Fibroblast of peridontal ligament (primary cell): ENCODE results near the gene IFT57.
"Not testable (repeated sequence)": the region's sequence is repeated elsewhere in the genome, so short reads cannot be mapped to it uniquely, and the experiment has no call there.

ENCODE experiments used
- DNase-seq: peaks from one replicate; pipeline ENCODE4 v3.0.0-alpha.2; 2010; ENCODE audit errors: extremely low read depth

The IFT57 gene

DNA sequence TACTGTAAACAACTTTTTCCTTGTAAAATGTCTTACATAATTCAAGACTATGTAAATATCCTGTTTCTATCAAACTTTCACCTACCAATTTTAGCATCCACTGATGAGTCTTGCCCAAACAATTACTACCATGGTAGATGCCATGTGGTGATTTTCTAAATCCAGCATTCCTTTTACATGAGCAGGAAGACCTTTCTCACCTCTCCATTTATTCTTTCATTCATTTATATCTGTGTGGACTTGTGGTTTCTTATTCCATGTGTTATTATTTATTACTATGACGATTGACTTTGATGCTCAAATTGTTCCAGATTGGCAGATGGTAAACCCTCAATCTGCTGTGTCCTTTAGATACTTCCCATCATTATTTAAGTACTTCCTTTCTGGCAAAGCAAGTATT lies 62.4 kb downstream of the IFT57 start:
- DNase-seq: peak; percentile 61

DNA sequence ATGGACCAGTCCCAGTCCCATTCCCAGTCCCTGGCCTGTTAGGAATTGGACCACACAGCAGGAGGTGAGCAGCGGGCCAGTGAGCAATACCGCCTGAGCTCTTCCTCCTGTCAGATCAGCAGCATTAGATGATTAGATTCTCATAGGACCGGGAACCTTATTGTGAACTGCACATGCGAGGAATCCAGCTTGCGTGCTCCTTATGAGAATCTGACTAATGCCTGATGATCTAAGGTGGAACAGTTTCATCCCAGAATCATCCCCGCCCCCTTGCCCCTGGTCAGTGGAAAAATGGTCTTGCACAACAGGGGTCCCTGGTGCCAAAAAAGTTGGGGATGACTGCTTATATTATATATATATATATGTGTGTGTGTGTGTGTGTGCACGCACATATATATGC lies 63.1 kb downstream of the IFT57 start:
- no peak for DNase-seq

DNA sequence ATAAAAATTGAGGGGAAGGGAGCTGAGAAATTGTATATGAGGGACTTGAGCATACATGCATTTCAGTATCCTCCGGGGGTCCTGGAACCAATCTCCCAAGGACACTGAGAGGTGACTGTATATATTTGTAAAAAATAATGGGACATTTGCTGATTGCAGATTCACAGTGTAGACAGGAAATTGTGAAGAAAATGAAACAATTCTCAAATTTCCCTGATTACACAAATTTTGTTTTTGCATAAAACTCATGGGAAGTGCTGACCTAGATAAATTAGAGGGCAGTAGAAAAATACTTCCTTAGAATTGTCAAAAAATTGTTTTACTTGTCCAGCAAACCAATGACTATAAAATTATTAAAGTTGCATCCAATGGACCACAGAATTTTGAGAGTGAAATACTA lies 64.0 kb downstream of the IFT57 start:
- no peak for DNase-seq

DNA sequence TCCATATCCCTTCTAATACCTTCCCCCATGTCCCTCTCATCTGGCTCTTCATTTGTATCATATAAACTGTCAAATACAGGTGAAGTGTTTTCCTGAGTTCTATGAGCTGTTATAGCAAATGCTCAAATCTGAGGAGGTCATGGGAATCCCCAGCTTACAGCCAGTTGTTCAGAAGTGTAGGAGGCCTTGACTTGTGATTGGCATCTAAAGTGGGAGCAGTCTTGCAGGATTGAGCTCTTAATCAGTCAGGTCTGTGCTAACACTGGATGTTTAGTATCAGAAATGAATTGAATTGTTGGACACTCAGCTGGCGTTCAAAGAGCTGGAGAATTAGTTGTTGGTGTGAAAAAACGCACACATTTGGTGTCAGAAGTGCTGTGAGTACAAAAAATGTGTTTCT lies 65.0 kb downstream of the IFT57 start:
- no peak for DNase-seq

DNA sequence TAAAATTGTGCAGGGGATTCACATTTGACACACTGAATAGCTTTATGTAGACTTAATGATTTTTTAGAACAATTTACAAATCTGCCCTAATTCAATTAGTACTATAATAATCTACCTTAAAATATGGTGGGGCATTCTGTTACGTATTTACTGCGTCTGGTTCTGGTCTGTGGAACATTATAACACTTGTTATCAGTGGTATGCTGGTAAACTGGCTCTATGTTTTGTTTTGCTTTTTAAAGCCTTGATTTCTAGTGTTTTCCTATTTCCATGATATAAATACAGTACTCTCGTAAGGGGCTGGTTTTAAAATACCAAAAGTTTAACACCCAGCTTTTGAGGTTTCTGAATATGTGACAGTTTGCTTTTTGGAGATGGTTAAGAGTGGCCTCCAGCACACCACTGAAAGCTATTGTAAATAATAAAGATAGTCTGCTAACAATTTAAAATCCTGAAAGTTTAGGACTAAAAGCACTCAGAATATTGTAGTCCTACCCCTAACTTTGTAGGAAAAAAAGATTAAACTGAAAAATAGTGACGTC lies 65.8 kb downstream of the IFT57 start:
- DNase-seq: no peak

DNA sequence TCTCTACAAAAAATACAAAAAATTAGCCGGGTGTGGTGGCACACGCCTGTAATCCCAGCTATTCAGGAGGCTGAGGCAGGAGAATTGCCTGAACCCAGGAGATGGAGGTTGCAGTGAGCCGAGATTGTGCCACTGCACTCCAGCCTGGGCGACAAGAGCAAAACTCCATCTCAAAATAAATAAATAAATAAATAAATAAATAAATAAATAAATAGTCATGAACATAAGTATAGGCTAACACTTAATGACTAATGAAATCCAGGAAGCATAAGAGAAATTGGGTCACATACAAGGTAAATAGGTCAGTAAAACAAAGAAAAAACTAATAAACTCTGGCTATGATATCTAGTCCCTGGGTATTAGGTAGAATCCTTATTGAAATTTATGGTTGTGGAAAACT lies 66.6 kb downstream of the IFT57 start:
- not testable (repeated sequence) for DNase-seq

DNA sequence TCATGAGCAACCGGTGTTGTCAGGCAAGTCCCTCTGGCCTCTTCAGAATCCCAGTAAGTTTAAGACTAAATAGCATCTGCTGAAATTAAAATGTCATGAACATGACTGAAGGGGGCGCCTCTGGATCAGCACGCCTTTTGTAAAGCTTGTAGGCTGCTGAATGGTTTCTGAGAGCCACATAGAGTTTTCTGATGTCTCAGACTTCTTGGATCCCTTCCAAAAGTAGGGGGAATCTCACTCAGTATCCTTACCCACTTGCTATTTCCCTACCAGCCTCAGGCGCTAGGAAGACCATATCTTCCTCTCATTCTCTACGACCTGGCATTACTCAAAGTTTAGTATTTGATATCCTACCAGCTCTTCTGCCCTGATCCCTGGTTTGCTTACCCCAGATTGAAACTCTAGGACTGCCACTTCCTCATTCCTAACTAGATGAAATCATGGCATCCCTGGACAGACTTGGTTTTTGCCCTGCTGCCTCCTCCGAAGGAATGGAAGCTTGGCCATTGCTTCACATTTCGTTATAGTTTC lies 68.7 kb downstream of the IFT57 start:
- DNase-seq: peak; percentile 72

DNA sequence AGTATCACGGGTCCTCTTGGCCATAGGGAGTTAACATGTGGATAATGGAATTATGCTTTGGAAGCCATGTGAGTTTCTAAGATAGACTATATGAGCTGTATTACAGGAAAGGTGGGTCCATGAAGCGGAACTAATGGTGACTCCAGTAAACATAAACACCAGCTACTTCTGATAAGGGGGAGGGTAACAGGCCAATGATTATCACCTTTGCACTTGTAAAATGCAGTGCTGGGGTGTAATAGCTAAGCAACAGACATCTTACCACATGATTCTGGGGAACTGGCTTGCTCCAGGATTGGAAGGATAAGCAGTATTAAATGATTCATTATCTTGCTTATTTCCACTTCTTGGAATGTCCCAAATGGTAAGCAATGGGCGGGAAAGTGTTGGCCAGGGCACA lies 70.0 kb downstream of the IFT57 start:
- no peak for DNase-seq

DNA sequence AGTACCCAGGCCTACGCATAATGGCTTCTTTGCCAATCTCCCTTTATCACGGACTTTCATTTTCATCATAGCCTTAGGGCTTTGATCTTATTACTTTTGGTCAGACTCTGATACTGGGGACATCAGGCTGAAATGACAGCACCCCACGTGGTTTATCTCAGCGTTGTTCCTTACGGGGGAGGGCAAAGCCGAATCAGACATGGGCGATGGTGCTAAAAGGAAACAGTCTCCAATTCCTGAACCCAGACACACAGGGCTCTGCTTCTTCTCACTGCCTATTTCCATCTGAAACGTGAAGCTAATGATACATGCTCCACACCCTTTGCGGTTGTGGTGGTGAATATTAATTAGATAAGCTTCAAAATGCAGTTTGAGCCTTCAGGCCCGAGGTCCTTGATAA lies 72.0 kb downstream of the IFT57 start:
- DNase-seq: no peak

DNA sequence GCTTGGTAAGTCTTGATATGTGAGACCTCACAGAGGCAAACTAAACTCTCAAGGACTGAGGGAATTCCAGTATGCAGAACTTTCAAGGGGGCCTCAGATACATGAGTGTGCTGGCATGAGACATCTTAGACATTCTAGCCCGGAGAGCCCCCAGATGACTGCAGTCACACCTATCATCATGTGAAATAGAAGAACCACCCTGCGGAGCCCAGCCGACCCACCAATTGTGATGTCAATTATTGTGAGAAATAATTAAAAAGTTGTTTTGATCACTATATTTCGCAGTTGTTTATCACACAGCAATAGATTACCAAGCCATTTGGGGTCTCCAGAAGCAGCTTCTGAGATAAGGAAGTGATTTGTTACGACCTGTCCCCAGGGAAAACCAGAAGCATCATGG lies 76.1 kb downstream of the IFT57 start:
- no peak for DNase-seq

DNA sequence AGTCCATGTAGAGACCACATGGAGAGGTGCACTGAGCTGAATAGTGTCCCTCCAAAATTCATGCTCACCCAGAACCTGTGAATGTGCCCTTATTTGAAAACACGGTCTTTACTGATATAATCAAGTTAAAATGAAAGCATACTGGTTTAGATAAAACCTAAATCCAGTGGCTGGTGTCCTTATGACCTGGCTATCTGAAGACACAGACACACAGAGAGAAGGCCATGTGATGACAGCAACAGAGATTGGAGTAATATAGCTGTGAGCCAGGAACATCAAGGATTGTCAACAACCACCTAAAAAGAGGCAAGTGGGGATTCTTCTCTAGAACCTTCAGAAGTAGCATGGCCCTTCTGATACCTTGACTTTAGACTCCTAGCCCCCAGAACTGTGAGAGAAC lies 76.6 kb downstream of the IFT57 start:
- DNase-seq: no peak

DNA sequence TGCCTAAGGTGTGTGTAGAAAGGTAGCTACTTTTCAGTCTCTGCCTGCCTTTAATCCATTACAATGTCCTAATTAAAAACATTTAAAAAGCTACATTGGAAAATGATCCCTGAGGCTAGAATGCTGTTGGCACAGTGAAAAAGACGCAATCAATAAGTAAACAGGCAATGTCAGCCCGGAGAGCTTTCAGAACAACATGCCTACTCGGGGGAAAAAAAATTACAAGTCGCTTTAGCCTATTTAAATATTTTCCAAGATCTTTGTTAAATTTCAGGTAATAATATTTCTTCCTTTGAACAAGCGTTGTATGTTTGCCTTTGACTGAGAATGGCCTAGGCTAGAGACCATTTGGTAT lies 84.8 kb downstream of the IFT57 start:
- no peak for DNase-seq

DNA sequence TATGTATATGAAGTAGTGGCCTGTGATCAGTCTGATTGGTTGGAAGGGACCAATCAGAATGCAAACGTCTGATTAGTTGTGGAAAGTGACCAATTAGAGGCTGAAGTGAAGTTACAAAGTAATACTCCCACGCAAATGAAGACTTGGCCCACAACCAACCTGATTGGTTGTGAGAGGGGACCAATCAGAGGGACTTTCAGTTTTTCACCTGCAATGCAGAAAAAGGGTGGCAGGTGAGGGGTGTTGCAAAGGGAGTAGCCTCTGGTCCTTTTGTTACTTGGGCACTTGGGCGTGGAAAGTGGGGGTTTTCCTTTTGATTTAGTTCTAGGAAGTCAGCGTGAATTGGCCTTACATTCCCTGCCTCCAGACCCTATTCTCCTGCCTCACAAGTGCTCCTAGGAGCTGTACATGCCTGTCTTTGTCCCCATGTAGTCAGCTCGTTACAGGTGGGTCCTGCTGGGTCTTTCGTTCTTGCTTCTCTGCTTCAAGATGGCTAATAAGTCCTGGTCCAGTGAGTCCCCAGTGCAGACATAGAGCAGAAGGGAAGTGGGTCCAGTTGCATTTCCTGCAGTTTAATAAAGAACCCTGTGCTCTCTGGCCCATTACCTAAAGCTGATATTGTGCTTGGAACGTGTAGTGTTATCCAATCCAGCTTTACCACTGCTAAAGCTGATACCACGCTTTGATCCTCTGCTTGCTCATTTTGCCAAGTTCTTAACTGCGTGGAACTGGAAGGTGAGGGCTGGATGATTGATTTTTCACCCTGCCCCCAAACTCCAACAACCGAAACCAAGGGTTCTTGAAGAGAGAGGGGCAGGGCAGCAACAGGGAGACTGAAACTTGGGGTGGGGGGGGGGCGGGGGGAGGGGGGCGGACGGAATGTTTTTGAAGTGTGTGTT lies 85.4 kb downstream of the IFT57 start:
- no peak for DNase-seq

DNA sequence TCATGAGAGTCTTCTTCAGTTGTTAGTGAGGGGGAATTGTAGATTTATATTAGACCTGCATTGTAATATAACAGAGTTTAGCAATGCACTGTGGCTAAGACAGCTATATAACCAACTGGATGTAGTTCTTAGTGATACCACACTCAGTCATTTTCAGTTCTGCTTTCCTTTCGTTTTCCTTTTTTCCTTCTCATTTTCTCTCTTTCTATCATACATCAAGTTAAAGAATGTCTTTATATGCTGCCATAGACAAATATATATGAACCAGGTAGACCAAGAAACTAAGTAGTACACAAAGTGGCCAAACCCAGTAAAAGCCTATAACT lies 87.7 kb downstream of the IFT57 start:
- peak; percentile 11 for DNase-seq

DNA sequence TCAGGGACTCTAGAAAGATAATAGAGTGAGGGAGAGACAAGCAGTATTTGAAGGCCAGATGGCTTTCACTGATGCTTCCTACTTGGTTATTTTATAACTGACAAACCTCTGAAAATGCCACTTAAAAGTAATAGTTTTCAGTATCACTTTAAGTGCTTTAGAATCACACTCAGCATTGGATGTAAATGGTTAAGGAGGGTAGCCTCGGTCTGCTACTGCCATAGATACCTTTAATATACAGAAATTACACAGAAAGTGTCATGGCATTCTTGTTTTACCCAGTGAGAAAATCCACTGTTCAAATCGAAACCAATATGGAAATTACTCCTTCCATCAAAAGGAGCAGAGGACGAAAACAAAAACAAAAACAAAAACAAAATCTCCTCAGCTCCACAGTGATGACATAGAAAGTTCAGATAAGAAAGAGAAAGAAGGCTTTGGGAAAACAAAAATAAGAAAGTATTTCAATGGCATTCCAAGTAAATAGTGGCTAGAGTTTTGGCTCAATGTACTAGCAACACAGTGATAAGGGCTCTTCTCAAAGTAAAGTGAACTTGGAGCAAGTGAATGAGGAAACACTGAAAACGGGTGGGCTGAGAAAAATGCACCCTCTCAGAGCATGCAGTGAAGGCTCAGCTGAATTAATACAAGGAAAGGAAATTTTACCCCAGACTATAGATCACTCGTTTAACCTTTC lies 88.2 kb downstream of the IFT57 start:
- peak; percentile 12 for DNase-seq

DNA sequence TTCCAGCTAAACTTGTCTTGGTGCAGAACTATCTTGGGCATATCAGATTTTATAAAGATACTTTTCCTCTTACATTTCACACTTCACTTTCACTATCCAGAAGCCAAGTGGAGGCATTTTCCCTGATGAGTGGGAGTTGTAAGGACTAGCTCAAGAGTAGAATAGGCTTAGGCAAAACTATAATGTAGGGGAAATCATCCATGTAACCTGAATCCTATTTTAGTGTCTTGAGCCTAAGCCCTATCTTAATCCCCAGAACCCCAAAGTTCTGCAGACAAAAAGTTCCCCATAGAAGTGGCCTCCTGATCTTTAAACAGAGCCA lies 89.2 kb downstream of the IFT57 start:
- peak; percentile 40 for DNase-seq

DNA sequence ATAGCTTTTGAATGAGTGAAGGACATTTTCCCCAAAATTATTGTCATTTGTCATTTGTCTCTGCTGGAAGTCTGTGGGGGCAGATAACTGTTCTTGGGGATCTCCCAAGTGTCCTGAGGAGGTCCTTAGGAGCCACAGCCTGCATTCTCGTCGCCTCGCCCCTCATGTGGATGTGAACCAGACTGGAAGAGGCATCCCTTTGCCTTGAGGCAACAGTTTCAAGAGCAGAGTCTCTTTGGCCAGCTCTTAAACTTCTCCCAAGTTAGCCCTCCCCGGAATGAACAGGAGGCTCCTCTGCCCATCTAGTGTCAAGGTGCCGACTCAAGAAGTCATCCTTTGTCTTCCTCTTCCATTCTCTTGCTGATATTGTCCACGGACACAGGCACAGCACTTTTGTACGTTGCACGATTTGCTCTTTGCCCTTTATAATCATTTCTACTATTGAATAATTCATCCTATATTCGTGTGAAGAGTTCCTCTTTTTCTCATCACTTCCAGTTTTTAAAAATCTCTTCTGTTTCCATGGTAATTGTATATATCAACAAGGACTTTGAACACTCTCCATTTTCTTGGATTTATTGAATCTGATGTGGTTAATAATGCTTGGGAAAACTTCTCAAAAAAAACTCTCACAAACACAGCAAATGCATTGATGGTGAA lies 90.6 kb downstream of the IFT57 start:
- DNase-seq: peak; percentile 7

DNA sequence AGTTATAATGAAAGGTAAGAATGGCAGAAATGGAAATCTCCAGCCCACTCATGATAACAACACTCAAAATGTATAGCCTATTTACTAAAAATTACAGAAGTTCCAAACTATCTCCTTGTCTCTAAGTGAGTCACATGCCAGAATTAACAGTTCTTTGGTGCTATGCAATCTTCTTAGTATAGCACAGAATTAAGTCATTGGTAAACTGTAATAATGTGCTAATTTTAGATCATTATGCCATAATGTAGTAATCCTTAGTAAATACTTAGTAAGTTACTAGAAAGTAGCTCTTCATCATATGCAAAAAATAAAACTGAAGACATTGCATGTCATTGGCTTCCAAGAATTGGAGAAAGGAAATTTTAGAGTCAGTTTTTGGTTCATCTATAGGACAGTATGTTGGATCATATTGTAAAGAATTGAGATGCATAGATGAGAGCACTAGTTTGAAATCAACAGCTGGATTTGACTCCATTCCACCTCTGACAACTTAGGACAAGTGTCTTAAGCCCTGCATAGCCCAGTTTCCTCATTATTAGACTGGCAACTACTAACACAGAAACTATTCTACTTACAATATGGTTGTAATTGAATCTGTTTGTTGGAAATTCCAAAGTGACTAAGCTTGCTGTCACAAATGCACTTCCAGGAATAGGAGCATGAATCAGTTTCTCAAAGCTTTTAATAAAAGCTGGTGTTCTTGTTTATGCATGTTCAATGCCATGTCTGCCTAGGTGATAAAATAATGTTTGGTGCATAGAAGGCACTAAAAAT lies 91.3 kb downstream of the IFT57 start:
- peak; percentile 90 for DNase-seq

DNA sequence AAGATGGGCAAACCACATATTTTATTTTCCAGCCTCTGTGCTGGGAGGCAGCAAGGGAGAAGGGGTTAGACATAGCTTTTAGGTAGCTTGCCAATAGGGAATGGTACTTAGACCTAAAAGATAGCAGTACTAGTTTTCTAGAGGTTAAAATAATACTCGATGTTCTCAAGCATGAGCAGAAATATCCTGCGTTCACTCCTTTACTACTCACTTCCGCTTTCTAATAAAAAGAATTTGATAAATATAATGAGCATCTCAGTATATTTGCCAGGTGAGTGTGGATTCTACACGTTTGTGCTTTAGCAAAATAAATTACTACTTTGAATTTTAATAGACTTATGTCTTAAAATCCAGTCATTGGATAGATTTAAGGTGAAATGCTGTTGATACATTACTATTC lies 92.0 kb downstream of the IFT57 start:
- DNase-seq: no peak

DNA sequence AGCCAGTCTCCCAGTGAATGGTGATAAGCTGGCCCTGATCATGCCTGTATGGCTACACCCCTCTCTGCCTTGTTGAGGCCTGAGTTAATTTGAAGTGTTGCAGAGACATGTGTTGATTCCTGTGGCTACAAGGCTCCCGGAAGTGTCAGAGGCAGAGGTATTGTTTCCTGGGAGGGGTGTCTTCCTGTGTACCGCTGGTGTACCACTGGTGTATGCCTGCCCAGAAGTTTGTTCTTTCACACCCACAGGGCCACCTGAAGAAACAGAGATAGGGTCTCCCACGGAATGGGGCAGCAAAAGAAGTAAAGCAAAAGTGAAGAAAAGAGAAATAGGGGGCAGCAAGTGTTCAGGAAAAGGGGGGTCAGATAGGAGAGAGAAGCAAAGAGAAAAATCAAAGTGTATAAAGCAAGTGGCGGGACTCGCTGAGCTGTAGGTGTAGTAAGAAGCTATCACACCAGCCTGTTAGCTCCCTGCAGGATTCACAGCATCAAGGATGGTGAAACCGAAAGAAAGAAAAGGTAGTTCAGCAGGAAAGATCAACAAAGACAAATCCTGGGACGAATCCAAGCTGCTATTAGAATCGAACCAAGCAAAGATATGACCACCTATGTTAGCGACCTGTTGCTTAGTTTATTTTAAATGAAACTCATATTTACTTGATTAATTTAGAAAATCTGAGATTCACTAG lies 94.8 kb downstream of the IFT57 start:
- no peak for DNase-seq

DNA sequence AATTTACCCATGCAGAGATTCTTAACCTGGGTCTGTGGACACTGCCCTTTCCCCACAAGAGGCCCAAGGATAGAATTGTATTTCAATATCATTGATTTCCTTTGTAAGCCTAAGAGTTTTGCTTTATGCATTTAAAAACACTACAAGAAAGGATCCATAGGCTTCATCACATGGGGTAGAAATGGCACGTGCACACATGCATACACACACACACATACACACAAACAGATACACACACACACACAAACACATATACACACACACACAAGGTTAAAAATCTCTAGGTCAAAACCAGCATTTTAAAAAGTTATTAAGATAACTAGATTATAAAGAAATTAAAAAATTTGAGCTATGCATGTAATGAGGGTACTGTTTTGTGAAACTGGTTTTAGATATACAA lies 95.9 kb downstream of the IFT57 start:
- DNase-seq: no peak
